Stimulated activated effector memory CD8-positive, alpha-beta T cell treated with anti-CD3 and anti-CD28 coated beads, Interleukin-12 subunit alpha, Interleukin-12 subunit beta, amount 100 ng/mL, for 72 hours (primary cell): ENCODE results near the gene ANKRD34C.

Experiments used
- ATAC-seq: fragments of 150-1000 bp; cut with Tn5 transposase; 2 replicates; pipeline ENCODE4 v1.10.0; 2021
- DNase-seq, 2 donors: peaks; one replicate each; pipeline ENCODE4 v3.0.0; 2021 to 2022; ENCODE audit warnings: low spot score in 2 of 2
- H3K27ac Mint-ChIP-seq: one replicate; pipeline ENCODE4 v1.8.0; 2022; ENCODE audit warnings: mild to moderate bottlenecking, mixed read lengths
- H3K36me3 Mint-ChIP-seq: one replicate; pipeline ENCODE4 v1.8.0; 2022; ENCODE audit warnings: mild to moderate bottlenecking, mixed read lengths
- H3K4me1 Mint-ChIP-seq: one replicate; pipeline ENCODE4 v1.8.0; 2022; ENCODE audit warnings: mixed read lengths
- H3K4me3 Mint-ChIP-seq: one replicate; pipeline ENCODE4 v1.8.0; 2022; ENCODE audit warnings: mild to moderate bottlenecking, mixed read lengths
- H3K9me3 Mint-ChIP-seq: one replicate; pipeline ENCODE4 v1.8.0; 2022; ENCODE audit warnings: mixed read lengths

The ANKRD34C gene

DNA sequence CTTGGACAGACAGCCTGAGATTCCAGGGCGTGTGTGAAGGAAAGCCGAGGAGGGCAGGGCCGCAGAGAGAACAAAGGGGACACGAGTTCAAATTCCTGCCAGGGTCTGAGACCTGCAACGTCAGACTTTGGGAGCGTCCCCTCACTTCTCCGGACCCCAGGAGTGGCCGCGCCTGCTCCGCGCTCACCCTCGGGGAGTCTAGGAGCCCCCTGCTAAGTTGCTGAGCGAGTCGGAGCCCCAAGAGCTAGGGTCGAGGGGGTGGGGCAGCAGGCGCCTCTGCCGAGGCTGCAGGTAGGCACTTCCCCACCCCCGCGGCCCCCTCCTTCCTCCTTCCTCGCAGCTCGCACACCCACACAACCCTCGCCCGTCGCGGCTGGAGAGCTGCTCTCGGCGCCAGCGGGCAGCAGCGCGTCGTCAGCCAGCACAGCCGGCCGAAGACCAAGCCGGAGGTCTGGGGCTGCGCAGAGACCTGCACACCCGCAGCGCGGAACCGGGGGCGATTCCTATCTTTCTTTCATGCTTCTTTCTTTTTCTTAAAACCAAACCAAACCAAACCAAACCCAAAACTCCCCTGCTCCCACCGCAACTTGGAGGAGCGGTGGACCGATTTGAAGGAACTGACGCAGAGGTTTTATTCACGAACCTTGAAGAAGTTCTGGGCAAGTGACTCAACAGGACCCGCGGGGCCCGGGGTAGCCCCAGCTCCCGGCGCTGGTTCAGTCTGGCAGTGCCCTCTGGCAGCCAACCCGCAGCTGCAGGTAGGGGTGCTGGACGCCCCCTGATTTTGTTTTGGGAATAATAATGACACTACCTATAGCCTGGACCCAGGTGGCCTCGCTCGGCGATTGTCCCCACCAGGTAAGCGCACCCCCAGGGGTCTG is at the start of gene ANKRD34C:
Gene ANKRD34C, plus strand, starts transcription at position 352 of the 881 bp plus-strand sequence. CDS start 10,563 bp downstream, outside the sequence.
- Mint-ChIP-seq H3K4me1 (peaks cover 7% of the 10 kb centered on the region), H3K4me3 (no peak within 1 kb of the TSS), H3K27ac (no peak within 1 kb of the TSS), H3K9me3 (no peaks in the 10 kb centered on the region), H3K36me3 (no peaks in the 10 kb centered on the region)
- no peak for DNase-seq
- no peak for ATAC-seq

DNA sequence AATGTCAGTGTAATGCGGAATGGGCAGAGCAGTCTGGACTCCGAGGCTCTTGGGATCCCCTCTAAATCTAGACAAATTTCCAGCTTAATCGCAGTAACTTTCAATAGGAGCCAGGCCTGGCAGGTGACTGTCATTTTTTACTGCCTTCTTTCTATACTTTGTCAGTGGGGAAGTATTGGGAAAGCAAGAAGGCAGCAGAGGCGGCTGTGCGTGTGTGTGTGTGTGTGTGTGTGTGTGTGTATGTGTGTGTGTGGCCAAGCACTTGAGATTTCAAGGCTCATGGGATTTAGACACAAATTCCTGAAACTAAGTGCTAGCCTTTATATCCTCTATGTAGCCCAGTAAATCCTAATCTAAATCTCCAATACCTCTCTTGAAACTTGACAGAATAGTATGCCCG is 49.3 kb upstream of the ANKRD34C start:
- DNase-seq = no peak
- H3K9me3 Mint-ChIP-seq = peaks cover 7% of the 10 kb centered on the region
- no peak overlapping the region for H3K27ac Mint-ChIP-seq
- no peaks in the 10 kb centered on the region for H3K4me1 Mint-ChIP-seq
- ATAC-seq = no peak
- H3K4me3 Mint-ChIP-seq = no peak overlapping the region
- H3K36me3 Mint-ChIP-seq = no peaks in the 10 kb centered on the region

DNA sequence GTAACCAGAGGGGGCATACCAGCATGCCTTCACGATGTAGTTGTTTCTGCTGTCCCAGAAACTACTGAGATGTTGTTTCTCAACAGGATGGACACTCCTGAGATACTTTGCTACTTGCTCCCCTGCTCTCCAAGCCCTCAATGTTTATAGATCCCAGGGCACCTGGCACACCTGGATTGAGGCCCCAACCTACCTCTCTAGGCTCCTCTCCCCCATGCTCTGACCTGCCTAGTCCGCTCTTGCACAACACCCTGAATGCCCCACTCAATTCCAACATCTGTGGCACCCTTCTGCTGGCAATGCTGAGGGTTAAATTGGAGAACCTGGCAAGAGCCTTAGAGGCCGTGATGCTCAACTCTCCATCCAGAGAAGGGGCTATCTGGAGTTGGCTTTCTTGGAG is 42.5 kb upstream of the ANKRD34C start:
- Mint-ChIP-seq H3K4me1 (no peaks in the 10 kb centered on the region), H3K27ac (no peak overlapping the region), H3K9me3 (no peaks in the 10 kb centered on the region), H3K36me3 (no peaks in the 10 kb centered on the region), H3K4me3 (no peak overlapping the region)
- ATAC-seq (no peak), DNase-seq (peak in 1 of 2 donors; percentile 7)

DNA sequence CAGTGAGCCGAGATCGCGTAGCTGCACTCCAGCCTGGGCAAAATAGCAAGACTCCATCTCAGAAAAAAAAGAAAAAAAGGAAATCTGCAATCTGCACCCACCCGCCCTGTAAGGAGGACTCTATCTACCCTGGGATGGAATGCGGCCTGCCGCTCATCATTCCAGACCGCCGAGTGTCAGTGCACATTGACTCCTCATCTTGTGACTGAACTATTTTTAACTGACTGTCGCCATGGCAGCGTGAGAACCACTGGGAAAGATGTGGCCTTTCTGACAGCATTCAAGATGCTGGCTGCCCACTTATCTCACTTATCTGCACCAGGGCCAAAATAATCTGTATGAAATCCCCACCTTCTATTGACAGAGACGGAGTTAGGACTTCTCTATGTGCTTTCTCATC is 38.8 kb upstream of the ANKRD34C start:
- no peak overlapping the region for H3K4me3 Mint-ChIP-seq
- H3K27ac Mint-ChIP-seq = no peak overlapping the region
- peak in 1 of 2 donors; percentile 6 for DNase-seq
- H3K4me1 Mint-ChIP-seq = no peaks in the 10 kb centered on the region
- H3K9me3 Mint-ChIP-seq = no peaks in the 10 kb centered on the region
- H3K36me3 Mint-ChIP-seq = no peaks in the 10 kb centered on the region
- ATAC-seq = no peak

DNA sequence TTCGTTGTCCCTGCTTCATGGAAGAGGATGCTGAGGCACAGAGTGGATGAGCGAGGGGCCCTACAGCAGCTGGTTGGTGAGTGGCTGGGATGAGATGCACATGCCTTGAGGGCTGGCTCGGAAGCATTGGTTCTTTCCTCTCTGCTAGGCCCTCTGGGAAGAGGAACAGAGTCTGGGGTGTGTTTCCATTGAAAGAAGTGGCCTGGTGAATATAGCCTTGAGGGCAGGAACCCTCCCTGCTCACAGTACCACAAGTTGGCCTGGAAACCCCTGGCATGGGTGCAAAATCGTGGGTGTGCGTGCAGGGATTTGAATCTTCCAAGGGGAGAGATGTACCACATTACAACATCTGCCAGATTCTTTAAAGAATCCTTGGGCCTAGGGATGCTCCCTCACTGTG is 37.6 kb upstream of the ANKRD34C start:
- Mint-ChIP-seq H3K4me3 (no peak overlapping the region), H3K4me1 (no peaks in the 10 kb centered on the region), H3K9me3 (no peaks in the 10 kb centered on the region), H3K36me3 (no peaks in the 10 kb centered on the region), H3K27ac (no peak overlapping the region)
- peak in 1 of 2 donors; percentile 8 for DNase-seq
- peak; percentile 28 for ATAC-seq

DNA sequence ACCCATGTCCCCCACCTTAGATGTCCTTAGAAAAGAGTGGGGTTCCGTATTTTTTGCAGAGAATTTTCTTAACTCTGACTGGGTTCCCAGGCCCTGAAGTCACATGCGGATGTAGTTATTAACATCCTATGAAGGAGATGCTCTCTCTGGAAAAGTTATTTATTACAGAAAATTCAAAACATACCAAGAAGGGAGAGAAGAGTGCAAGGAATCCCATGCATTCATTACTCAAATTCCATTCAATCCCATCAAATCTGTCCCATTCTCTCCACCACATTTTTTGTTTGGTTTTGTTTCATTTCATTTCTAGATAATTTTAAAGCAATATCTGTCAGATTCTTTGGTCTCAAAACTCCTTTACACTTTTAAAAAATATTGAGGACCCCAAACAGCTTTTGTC is 34.3 kb upstream of the ANKRD34C start:
- no peaks in the 10 kb centered on the region for H3K36me3 Mint-ChIP-seq
- H3K27ac Mint-ChIP-seq = no peak overlapping the region
- no peak for ATAC-seq

DNA sequence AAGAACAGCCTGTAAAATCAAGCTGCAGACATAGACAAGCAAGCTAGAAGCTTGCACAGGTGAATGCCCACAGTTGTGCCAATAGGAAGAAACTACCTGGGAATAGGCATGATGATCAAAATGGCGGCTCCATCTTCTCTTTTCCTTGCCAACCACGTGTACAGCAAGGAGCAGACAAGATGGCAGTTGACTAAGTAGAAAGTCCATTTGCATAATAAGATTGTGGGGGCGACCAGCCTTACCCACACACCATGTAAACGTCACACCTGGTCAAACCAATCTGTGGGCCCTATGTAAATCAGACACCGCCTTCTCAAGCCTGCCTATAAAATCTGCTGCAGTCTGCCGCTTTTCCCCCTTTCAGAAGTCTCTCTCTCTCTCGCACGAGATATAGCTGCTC is 25.1 kb upstream of the ANKRD34C start:
- Mint-ChIP-seq H3K9me3 (no peaks in the 10 kb centered on the region), H3K4me1 (no peaks in the 10 kb centered on the region), H3K36me3 (no peaks in the 10 kb centered on the region), H3K27ac (no peak overlapping the region), H3K4me3 (no peak overlapping the region)
- DNase-seq = no peak
- no peak for ATAC-seq

More for the DNA sequence above, 34.3 kb upstream of the ANKRD34C start:
- Mint-ChIP-seq H3K4me3 (no peak overlapping the region), H3K9me3 (no peaks in the 10 kb centered on the region), H3K4me1 (no peaks in the 10 kb centered on the region)
- no peak for DNase-seq

DNA sequence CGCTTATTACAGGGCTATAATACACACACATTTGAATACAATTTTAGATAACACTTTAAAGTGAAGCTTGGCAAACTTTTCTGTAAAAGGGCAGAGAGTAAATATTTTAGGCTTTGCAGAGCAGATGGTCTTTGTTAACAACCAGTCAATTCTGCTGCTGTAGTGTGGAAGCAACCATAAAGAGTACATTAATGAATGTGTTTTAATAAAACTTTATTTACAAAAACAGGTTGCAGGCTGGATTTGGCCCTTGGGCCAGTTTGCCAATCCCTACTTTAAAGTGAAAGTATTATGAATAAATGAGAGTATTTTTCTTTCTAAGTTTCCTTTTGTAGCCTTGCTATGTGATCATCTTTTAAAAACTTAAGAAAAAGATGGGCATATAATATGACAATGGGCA is 20.7 kb upstream of the ANKRD34C start:
- ATAC-seq (no peak), DNase-seq (no peak)

DNA sequence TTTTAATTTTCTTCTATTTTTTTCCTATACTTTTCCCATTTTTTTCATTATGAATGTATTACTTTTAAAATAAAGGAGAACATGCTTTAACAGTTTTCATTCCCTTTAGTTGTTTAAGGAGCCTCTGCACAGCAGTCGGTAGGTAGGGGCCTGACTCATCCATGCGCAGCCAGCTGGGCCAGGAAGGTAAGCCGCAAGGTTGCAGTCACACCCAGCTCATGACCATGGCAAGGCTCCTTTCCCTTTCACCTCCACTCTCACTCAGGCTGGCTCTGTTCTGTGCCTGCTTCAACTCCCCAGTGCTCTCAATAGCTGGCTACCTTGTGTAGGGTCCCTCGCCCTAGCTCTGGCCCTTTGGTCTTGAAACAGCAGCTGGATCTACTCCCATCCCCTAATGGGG is 17.4 kb upstream of the ANKRD34C start:
- DNase-seq (peak in 1 of 2 donors; percentile 22), ATAC-seq (no peak)
- H3K9me3 Mint-ChIP-seq = no peaks in the 10 kb centered on the region
- H3K36me3 Mint-ChIP-seq = no peaks in the 10 kb centered on the region
- H3K4me3 Mint-ChIP-seq = no peak overlapping the region
- no peak overlapping the region for H3K27ac Mint-ChIP-seq
- no peaks in the 10 kb centered on the region for H3K4me1 Mint-ChIP-seq

More for the DNA sequence above, 20.7 kb upstream of the ANKRD34C start:
- no peaks in the 10 kb centered on the region for H3K4me1 Mint-ChIP-seq
- no peaks in the 10 kb centered on the region for H3K36me3 Mint-ChIP-seq
- H3K4me3 Mint-ChIP-seq = no peak overlapping the region
- no peaks in the 10 kb centered on the region for H3K9me3 Mint-ChIP-seq
- H3K27ac Mint-ChIP-seq = no peak overlapping the region

DNA sequence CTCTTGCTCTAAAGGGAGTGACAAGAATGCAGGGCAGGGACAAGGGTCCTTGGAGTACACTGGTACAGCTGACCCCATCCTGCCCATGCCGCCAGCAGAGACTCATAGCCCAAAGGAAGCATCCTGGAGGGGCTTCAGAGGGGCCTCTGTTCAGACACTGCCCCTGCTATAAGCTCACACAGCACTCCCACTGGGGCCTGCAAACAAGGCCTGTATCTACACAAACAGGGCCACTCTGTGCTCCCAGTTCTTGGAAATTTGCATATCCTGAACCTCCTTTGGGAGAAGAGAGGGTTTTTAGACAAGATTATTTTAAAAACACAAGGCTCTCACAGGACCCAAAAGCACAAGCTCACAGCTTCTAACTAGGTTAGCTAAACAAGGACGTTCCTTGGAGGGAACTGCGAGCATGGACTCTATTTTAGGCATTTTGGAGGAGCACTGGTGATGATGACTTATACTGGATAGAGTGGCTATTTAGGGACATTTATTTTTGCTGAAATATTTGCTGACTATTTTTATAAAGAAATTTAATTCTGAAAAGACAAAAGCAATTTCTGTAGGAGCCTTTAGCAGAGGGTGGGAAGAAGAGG is 16.4 kb upstream of the ANKRD34C start:
- ATAC-seq (no peak), DNase-seq (peak in 1 of 2 donors; percentile 10)
- no peaks in the 10 kb centered on the region for H3K4me1 Mint-ChIP-seq
- H3K36me3 Mint-ChIP-seq = no peaks in the 10 kb centered on the region
- no peak overlapping the region for H3K4me3 Mint-ChIP-seq
- no peak overlapping the region for H3K27ac Mint-ChIP-seq
- H3K9me3 Mint-ChIP-seq = no peaks in the 10 kb centered on the region

DNA sequence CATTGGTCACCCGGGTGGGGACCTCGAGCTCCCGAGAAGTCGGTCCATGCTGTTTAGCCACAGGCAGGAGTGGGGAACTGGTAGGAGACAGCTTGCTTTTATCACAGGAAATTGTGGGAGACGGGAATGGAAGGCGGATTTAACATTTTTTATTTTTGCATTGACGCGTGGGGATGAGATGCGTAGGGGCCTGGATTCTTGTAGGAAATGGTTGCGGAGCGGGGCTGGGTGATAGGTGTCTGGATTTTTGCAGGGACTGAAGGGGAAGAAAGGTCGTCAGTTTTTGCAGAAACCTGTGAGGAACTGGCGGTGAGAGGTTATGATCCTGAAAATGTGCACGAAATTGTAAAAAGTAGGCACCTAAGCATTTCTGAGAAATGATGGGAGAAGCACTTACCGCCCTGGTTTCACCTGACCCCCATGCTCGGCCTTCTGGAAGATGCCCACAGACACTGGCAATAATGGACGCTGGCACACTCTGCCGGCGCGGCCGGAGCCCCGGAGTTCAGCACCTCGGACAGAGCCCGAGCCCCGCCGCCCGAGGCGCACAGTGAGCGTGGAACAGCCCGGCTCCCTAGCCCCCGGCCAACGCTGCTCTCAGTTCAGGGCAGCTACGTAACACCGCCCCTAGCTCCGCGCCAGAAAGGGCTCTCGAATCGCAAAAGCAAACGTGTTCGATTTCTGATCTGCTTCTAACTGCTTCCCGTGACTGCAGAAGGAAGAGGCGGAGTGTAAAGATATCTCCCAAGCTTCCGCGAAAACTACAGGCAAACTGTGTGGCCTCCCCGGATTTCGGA is 928 bp downstream of the ANKRD34C start:
- Mint-ChIP-seq H3K9me3 (no peaks in the 10 kb centered on the region), H3K27ac (no peak overlapping the region), H3K4me1 (peaks cover 7% of the 10 kb centered on the region), H3K36me3 (no peaks in the 10 kb centered on the region), H3K4me3 (no peak overlapping the region)
- ATAC-seq (no peak), DNase-seq (peak; percentile 18 to 55)

DNA sequence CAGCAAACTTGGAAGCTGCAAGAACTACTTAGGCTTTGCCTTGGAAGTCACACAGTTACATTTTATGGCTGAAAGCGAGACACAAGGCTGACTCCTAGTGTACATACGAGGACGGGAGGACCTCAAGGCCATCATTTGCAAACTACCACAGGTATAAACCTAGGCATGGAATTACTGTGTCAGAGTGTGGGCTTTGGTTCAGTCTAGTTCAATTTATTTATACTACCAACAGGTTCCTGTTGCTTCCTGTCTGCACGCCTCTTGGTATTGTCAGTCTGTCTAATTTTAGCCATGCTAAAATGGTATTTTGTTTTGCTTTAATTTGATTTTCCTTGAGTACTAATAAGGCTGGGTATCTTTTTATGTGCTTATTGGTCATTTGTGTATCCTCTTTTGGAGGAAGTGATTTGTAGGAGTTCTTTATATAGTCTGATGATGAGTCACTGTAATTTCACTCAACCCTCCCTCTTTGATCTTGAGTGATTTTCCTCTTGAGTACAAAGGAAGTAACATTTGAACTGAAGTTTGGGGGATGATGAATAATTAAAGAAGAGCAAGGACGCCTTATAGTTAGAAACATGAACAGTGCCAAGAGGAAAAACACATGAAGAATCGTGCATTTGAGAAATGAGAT is 8.2 kb downstream of the ANKRD34C start:
- Mint-ChIP-seq H3K4me3 (no peak overlapping the region), H3K27ac (no peak overlapping the region), H3K9me3 (no peaks in the 10 kb centered on the region), H3K4me1 (no peaks in the 10 kb centered on the region), H3K36me3 (no peaks in the 10 kb centered on the region)
- no peak for ATAC-seq
- no peak for DNase-seq

DNA sequence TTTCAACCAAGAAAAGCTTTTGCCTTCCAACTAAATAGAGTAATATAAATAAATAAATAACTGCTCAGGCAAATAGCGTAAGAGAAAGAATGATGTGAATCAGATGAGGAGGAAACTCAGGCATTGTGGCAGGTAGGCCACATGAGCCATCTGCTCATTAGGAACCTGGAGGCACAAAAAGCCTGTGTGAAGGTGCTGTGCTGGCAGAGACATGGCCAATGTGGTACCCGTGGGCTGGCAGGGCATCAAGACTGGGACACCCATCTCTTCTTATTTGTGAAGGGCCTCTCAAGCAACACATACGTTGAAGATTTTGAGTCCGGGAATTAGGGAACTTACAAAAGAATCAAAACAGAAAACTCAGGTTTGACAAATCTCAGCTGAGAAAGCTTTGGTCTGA is 9.5 kb downstream of the ANKRD34C start:
- ATAC-seq (no peak), DNase-seq (no peak)
- no peak overlapping the region for H3K4me3 Mint-ChIP-seq
- no peak overlapping the region for H3K27ac Mint-ChIP-seq
- H3K9me3 Mint-ChIP-seq = no peaks in the 10 kb centered on the region
- no peaks in the 10 kb centered on the region for H3K4me1 Mint-ChIP-seq
- no peaks in the 10 kb centered on the region for H3K36me3 Mint-ChIP-seq

DNA sequence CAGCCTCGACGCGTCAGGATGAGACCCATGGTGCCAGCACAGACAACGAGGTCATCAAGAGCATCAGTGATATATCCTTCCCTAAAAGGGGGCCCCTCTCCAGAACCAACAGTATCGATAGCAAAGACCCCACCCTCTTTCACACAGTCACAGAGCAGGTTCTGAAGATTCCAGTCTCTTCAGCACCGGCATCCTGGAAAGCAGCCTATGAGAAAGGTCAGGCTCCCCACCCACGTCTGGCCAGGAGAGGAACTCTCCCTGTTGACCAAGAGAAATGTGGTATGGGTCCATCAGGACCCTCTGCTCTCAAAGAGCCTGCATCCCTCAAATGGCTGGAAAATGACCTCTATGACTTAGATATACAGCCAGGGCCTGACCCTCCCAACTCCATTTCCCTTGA is 11.6 kb downstream of the ANKRD34C start:
- Mint-ChIP-seq H3K9me3 (no peaks in the 10 kb centered on the region), H3K27ac (no peak overlapping the region), H3K4me3 (no peak overlapping the region), H3K4me1 (no peaks in the 10 kb centered on the region), H3K36me3 (no peaks in the 10 kb centered on the region)
- DNase-seq = no peak
- ATAC-seq = no peak

DNA sequence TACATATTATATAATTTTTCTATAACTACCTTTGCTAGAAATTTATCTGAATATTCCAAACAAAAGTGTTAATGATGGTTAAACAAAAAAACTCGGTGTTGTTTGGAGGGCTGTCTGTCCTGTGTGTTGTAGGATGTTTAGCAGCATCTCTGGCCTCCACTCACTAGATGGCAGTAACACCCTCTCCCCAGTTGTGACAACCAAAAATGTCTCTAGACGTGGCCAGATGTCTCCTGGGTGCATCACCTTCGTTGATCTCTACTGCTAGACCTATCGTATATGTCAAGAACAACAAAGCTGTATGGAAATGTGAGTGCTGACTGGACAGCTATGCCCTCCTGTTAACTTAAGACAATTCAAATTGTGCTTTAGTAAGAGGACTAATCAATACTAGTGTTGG is 14.1 kb downstream of the ANKRD34C start:
- no peaks in the 10 kb centered on the region for H3K9me3 Mint-ChIP-seq
- no peak overlapping the region for H3K27ac Mint-ChIP-seq
- DNase-seq (no peak), ATAC-seq (no peak)
- H3K36me3 Mint-ChIP-seq = no peaks in the 10 kb centered on the region
- H3K4me1 Mint-ChIP-seq = no peaks in the 10 kb centered on the region
- H3K4me3 Mint-ChIP-seq = no peak overlapping the region
